GM10847 (cell line): ENCODE data around the gene HAND1.

ENCODE experiments used
- POLR2A ChIP-seq: IDR thresholded peaks from 2 replicates; pipeline ENCODE4 v1.6.1; 2011; ENCODE audit not compliant: insufficient read length; ENCODE audit errors: extremely low read depth

HAND1 gene

GRCh38 chr5:154455585-154455984 lies 22.4 kb downstream of the HAND1 start:
- no peak for TF ChIP-seq POLR2A

DNA sequence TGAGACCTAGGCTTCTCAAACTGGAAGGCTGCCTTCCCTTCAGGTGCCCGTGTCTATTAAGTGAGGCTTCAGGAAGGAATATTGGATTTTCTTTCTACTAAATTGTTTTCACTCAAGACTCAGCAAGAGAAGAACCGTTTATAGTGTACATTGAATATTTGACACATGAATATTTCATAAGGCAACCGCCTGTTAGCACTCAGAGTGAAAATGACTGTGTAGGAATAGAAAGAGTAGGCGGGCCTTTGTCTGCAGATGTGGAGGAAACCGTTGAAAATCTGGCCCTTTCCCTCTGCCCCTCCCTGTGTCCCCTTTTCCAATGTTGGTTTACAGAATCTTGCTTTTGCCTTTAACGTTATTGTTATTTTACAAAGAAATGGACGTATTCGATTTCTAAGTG lies 26.1 kb downstream of the HAND1 start:
- no peak for TF ChIP-seq POLR2A

DNA sequence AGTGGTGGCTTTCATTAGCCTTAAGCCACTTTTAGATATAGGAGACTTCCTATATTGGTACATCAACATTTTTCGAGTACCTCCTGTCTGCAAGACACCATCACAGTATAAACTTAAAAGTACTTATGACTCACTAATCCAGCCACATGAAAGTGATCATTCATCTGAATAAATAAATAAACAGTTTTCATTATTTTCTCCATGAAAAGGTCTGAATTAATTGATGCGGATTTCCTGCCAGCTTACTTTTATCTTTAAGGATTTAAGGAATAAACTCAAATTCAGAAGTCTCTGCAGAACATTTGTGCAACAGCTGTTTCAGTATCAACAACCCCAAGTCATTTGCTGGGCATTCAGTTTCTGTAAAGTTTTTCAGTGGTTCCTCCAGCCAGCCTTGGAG lies 28.2 kb downstream of the HAND1 start:
- TF ChIP-seq POLR2A = no peak

- no peak for TF ChIP-seq POLR2A
Measured at GRCh38 chr5:154447089-154447725, 30.8 kb downstream of the HAND1 start.

DNA sequence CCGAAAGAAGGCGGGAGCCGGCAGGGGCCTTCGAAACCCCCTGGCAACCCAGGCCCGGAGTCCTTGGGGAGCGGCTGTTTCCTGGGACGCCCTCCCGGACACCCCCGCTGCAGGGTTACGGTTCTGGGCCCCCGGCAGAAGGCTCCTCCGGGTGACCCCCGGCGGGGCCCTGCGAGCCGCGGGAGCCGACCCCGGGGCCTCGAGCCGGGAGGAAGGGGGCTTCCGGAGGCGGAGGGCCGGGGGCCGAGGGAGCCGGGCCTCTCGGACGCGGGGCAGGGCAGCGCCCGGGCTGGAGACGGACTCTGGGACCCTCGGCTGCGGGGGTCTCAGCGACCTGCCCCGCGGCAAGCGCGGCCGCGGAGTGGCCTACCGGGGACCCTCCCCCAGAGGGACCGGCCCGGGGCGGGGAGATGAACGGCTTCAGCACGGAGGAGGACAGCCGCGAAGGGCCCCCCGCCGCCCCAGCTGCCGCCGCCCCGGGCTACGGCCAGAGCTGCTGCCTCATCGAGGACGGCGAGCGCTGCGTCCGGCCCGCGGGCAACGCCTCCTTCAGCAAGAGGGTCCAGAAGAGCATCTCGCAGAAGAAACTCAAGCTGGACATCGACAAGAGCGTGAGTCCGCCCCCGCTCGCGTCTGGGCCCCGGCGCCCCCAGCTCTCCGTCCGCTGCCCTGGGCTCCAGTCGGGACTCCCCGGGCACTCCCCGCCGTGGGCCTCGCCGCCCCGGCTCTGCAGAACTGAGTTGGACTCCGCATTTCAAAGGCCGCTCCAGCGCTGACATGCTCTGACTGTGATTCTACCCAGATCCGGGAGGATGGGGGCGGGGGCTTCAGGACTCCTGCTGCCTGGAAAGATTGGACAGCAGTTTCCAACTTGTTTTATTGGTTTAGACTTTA lies 31.6 kb downstream of the HAND1 start:
- no peak for TF ChIP-seq POLR2A

DNA sequence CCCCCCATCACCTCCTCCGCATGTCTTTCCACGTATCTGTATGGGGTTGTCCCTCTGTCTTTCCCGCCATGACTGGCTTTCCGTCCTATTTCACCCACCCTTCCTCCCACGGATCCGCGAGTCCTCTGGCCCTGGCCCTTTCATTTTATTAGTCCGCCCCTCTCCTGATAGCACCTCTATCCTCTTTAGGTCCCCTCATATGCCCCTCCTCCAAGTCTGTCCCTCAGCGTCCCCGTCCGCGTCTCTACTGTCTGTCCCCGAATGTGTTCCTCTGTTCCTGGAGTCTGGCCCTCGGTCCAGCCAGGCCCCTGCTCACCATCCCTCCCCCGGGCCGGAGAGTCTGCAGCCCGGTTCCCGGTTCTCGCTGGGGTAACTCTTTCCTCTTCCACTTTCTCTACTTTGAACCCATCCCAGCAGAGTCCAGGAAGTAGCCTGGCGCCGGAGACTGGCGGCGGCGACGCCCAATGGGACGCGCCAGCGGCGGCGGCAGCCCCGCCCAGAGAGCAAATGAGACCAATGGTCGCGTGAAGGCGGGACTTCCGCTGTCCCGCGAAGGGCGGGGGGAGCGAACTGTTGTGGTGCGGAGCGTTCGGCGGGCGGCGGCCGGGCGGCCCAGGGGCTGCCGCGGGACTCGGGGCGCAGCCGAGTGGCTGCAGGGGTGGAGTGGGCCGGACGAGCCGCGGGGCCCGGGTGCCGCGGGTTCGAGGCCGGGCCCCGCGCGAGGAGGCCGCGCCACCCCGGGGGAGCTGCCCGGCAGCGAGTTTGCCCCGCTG lies 32.4 kb downstream of the HAND1 start, which contains the start of gene SAP30L:
TSS of gene SAP30L (plus strand) at position 576 of the 773 bp plus-strand sequence. CDS start 608 bp downstream, outside the sequence.
- peak; percentile 47 for TF ChIP-seq POLR2A

DNA sequence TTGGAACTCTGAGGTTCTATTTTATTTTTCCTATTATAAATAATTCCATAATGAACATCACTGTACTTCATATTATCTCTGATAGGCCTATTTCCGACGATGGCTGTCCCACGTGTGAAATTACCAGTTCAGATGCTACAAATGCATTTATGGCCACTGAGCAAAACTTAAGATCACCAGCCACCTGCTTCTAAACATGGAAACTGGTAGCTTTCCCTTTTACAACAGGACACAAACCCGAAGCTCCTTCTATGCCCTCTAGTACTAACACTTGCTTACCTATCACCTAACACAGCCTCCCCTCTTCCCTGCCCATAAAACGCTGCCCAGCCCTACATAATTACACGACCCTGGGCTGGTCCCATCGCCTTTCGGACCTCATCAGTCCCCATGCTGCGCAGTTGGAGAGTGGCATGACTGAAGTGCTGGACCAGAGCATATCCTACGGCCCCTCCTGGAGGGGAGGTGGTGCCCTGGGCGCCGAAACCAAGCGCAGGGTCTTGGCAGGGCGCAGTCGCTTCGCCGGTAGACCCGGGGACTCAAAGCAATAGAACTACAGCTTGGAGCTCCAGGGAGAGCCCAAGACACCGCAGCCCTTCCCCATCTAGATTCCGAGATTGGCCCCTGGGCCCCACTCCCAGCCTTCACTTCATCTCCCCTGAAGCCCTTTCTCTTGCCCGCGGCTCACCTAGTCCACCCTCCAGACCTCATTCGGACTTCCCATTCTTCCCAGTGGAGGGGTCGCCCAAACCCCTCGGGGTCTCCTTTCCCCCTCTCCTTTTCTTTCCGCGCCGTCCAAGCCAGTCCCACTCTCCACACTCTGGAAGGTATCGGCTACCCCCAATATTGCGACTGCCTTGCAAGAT lies 33.2 kb downstream of the HAND1 start:
- TF ChIP-seq POLR2A = no peak

- no peak for TF ChIP-seq POLR2A
Measured at GRCh38 chr5:154442801-154443200, 35.2 kb downstream of the HAND1 start.

DNA sequence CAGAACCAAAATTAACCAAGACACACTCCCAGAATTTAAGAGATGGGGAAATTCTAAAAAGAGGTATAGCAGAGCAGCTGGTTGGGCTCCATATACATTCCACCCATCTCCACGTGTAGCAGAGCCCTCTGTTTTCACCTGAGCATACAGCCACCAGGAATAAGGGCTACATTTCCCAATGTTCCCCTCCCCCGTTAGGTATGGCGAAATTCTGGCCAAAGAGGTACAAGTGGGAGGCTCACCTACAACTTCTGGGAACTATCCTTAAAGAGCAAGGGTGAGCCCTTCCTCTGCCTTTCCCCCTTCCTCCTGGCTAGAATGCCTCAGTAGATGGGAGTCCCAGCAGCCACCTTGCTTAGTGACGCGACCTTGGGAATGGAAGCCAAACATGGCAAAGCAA lies 37.5 kb downstream of the HAND1 start:
- no peak for TF ChIP-seq POLR2A

GRCh38 chr5:154437281-154437965 lies 40.6 kb downstream of the HAND1 start:
- TF ChIP-seq POLR2A = no peak

- TF ChIP-seq POLR2A = no peak
Measured at GRCh38 chr5:154435226-154435625, 42.8 kb downstream of the HAND1 start.

DNA sequence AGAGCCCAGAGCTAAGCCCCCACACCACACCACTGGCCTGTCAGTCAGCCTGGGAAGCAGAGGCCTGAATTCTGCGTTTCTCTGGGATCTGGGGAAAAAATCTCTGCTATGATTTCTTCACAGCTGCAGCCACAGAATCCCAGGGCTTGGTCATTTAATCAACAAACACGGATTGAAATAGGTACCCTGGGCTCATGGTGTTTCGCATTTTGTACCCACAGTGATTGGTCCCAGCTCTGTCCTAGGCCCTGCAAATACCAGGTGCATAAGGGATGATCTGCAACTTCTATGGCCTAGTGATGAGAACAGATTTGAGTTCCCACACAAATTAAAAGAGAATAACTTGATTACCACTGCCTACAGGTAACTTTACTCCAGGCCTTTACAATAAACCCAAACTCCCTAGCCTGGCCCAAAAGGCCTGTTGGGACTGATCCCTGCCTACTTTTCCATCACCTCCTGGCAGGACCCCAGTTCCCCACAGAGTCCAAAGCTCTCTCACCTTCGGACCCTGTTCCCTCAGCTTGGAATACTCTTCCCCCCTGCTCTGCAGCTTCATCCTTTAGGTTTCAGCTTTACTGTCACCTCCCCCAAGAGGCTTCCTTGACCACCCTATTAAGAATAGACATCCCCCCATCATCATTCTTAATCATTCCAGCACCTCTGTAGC lies 46.9 kb downstream of the HAND1 start:
- TF ChIP-seq POLR2A = no peak

GRCh38 chr5:154430466-154430865 lies 47.6 kb downstream of the HAND1 start:
- TF ChIP-seq POLR2A = no peak

DNA sequence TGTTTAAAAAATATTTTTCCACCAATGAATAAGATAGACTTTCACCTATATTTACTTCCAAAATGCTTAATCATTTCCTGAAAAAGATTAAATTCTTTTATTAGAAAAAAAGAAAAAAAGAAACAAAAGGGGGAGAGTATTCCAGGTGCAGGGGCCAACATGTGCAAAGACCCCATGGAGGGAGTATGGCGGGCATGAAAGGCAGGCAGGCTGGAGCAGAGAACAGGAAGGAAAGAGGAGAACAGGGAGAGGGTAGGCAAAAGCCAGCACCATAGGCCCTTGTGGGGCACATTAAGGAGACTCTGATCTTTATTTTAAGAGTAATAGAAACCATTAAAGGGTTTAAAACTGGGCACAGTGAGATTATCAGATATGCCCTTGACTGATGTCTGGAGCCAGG lies 48.7 kb downstream of the HAND1 start:
- TF ChIP-seq POLR2A = no peak
